Loucy (cell line): ENCODE results near the gene SAFB2.

ENCODE experiments used
- H2AFZ ChIP-seq: fragments of 200-600 bp; sonication (generic); 2 replicates; pipeline ENCODE4 v1.6.0; 2016; ENCODE audit warnings: antibody characterized with exemption, mild to moderate bottlenecking, low read length, moderate library complexity
- H3F3A ChIP-seq: fragments of 200-600 bp; 2 replicates; pipeline ENCODE4 v1.6.0; 2016; ENCODE audit warnings: antibody characterized with exemption, low read depth, mild to moderate bottlenecking
- H3K27me3 ChIP-seq: fragments of 200-600 bp; sonication (generic); 2 replicates; pipeline ENCODE4 v1.6.1; 2014; ENCODE audit warnings: low read length, mild to moderate bottlenecking; ENCODE audit not compliant: insufficient read depth, poor library complexity, severe bottlenecking
- H3K36me3 ChIP-seq: fragments of 200-600 bp; sonication (generic); 2 replicates; pipeline ENCODE4 v1.6.1; 2016; ENCODE audit warnings: low read length; ENCODE audit not compliant: insufficient read depth
- H3K4me1 ChIP-seq: fragments of 200-600 bp; sonication (generic); 2 replicates; pipeline ENCODE4 v1.5.1; 2014; ENCODE audit warnings: low read length, mild to moderate bottlenecking; ENCODE audit not compliant: insufficient read depth, poor library complexity, severe bottlenecking
- H3K4me2 ChIP-seq: fragments of 200-600 bp; sonication (generic); 2 replicates; pipeline ENCODE4 v1.6.0; 2014; ENCODE audit warnings: antibody characterized with exemption, low read length, low read depth, mild to moderate bottlenecking; ENCODE audit not compliant: poor library complexity, severe bottlenecking
- H3K4me3 ChIP-seq: fragments of 200-600 bp; sonication (generic); 2 replicates; pipeline ENCODE4 v1.5.1; 2014; ENCODE audit warnings: low read length, mild to moderate bottlenecking, mixed read lengths; ENCODE audit not compliant: poor library complexity, severe bottlenecking
- H3K79me2 ChIP-seq: fragments of 200-600 bp; sonication (generic); 2 replicates; pipeline ENCODE4 v1.6.1; 2014; ENCODE audit warnings: low read length; ENCODE audit not compliant: insufficient read depth
- H3K9ac ChIP-seq: fragments of 200-600 bp; sonication (generic); 2 replicates; pipeline ENCODE4 v1.6.0; 2014; ENCODE audit warnings: mild to moderate bottlenecking, low read depth, low read length, moderate library complexity; ENCODE audit not compliant: poor library complexity, severe bottlenecking
- H3K9me2 ChIP-seq: fragments of 200-600 bp; sonication (generic); replicated peaks from 2 replicates; pipeline ENCODE4 v1.6.1; 2016; ENCODE audit warnings: low read depth, low read length, mixed read lengths
- H3K9me3 ChIP-seq: fragments of 200-600 bp; sonication (generic); 2 replicates; pipeline ENCODE4 v1.6.1; 2014; ENCODE audit warnings: mild to moderate bottlenecking, antibody characterized with exemption, low read length, low read depth; ENCODE audit not compliant: insufficient read depth
- H4K20me1 ChIP-seq: fragments of 200-600 bp; sonication (generic); 2 replicates; pipeline ENCODE4 v1.6.0; 2014; ENCODE audit warnings: antibody characterized with exemption, low read length, mild to moderate bottlenecking; ENCODE audit not compliant: insufficient read depth, poor library complexity, severe bottlenecking
- EZH2phosphoT487 ChIP-seq: fragments of 200-600 bp; IDR thresholded peaks from 2 replicates; pipeline ENCODE4 v1.6.1; 2018; ENCODE audit warnings: antibody characterized with exemption, mild to moderate bottlenecking, moderate library complexity, borderline replicate concordance
- TF ChIP-seq, protein P1 (sequence below): fragments of 200-600 bp; sonication (generic); conservative IDR thresholded peaks from 2 replicates; pipeline ENCODE4 v1.5.1; 2014; ENCODE audit warnings: mild to moderate bottlenecking, antibody characterized with exemption, low read length

Gene SAFB2

DNA sequence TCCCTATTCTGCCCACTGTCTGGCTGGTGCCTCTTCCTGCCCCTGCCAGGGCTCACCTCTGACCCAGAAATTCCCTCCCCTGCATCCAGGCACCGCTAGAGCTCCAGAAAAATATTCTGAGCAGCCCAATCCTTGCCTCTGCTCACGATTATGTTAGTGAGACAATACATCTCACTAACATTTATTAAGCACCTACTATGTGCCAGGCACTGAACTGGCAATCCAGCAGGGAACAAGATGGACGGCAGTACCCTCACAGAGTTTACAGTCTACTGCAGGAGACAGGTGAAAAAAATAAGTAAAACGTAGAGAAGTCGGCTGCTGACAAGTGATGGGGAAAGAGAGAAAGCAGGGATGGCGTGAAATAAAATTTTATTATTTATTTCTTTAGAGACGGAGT is 60.3 kb downstream of the SAFB2 start:
- Histone ChIP-seq H3F3A (no peaks in the 10 kb centered on the region), H3K36me3 (no peaks in the 10 kb centered on the region), H3K4me3 (no peak overlapping the region), H3K9me2 (no peaks in the 10 kb centered on the region), H2AFZ (no peak overlapping the region), H3K4me1 (no peaks in the 10 kb centered on the region), H4K20me1 (no peaks in the 10 kb centered on the region), H3K79me2 (no peaks in the 10 kb centered on the region), H3K27me3 (peaks cover 10% of the 10 kb centered on the region), H3K9me3 (no peaks in the 10 kb centered on the region; the same call in 1 of the 2 replicates), H3K4me2 (no peak overlapping the region), H3K9ac (no peak overlapping the region)
- TF ChIP-seq, protein P1, sequence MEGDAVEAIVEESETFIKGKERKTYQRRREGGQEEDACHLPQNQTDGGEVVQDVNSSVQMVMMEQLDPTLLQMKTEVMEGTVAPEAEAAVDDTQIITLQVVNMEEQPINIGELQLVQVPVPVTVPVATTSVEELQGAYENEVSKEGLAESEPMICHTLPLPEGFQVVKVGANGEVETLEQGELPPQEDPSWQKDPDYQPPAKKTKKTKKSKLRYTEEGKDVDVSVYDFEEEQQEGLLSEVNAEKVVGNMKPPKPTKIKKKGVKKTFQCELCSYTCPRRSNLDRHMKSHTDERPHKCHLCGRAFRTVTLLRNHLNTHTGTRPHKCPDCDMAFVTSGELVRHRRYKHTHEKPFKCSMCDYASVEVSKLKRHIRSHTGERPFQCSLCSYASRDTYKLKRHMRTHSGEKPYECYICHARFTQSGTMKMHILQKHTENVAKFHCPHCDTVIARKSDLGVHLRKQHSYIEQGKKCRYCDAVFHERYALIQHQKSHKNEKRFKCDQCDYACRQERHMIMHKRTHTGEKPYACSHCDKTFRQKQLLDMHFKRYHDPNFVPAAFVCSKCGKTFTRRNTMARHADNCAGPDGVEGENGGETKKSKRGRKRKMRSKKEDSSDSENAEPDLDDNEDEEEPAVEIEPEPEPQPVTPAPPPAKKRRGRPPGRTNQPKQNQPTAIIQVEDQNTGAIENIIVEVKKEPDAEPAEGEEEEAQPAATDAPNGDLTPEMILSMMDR, result no peak
- TF ChIP-seq EZH2phosphoT487, result no peak

DNA sequence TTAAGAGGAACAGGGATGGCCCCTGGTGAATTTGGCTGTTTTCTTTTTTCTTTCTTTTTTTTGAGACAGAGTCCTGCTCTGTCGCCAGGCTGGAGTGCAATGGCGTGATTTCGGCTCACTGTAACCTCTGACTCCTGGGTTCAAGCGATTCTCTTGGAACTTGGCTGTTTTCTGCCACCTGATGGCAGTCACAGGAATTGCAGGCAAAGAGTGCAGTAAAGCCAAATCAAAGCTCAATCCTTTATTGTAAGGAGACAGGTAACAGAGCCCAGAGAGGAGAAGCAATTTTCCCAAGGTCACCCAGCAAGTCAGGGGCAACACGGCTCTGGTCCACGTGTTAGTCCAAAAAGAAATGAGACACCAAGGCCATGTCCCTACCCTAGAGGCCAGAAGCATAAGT is 61.0 kb downstream of the SAFB2 start:
- Histone ChIP-seq H3K27me3 (peaks cover 4% of the 10 kb centered on the region), H4K20me1 (no peaks in the 10 kb centered on the region)

DNA sequence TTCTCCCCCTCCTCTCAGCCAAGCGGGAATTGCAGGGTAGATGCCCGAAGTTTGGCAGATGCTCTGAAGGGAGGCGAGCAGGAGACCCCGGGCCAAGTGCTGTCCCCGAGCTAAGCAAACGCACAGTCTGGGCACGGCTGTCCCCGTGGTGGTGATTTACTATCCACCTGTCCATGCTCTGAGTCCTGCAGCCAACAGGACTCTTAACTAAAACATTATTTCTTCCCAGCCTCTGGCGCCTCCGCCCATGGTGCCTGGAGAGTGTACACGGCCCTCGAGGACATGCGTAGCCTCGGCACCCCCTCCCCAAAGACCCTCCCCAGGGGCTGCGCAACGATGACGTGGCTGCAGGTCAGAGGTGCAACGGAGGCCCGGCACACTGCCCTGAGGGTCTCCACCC is 62.4 kb downstream of the SAFB2 start:
- no peaks in the 10 kb centered on the region for H3F3A ChIP-seq
- no peak overlapping the region for H3K4me2 ChIP-seq
- no peaks in the 10 kb centered on the region for H3K27me3 ChIP-seq
- no peaks in the 10 kb centered on the region for H3K79me2 ChIP-seq
- H3K9me2 ChIP-seq, result no peaks in the 10 kb centered on the region
- H2AFZ ChIP-seq, result no peak overlapping the region
- no peaks in the 10 kb centered on the region; the same call in 1 of the 2 replicates for H3K9me3 ChIP-seq
- no peaks in the 10 kb centered on the region for H3K36me3 ChIP-seq
- no peak overlapping the region for H3K4me3 ChIP-seq
- H4K20me1 ChIP-seq, result no peaks in the 10 kb centered on the region
- TF ChIP-seq, protein P1, result no peak
- no peak for TF ChIP-seq EZH2phosphoT487
- no peaks in the 10 kb centered on the region for H3K4me1 ChIP-seq
- H3K9ac ChIP-seq, result no peak overlapping the region

More for the DNA sequence above, 61.0 kb downstream of the SAFB2 start:
- TF ChIP-seq EZH2phosphoT487, result no peak
- TF ChIP-seq, protein P1, result peak; percentile 48
- no peaks in the 10 kb centered on the region; the same call in 1 of the 2 replicates for H3K9me3 ChIP-seq
- no peaks in the 10 kb centered on the region for H3K9me2 ChIP-seq
- no peaks in the 10 kb centered on the region for H3F3A ChIP-seq
- H3K4me3 ChIP-seq, result no peak overlapping the region
- no peaks in the 10 kb centered on the region for H3K36me3 ChIP-seq
- no peak overlapping the region for H3K4me2 ChIP-seq
- no peak overlapping the region for H2AFZ ChIP-seq
- H3K9ac ChIP-seq, result no peak overlapping the region
- H3K4me1 ChIP-seq, result no peaks in the 10 kb centered on the region
- H3K79me2 ChIP-seq, result no peaks in the 10 kb centered on the region
